ENCODE measurements around the gene DAAM1.

The DAAM1 gene

GRCh38 chr14:59376686-59377085, 188.2 kb downstream of the DAAM1 start:
- DNase-seq: no peak

GRCh38 chr14:59377491-59377890, 189.0 kb downstream of the DAAM1 start:
- DNase-seq: no peak

- DNase-seq: no peak
These were observed 189.6 kb downstream of the DAAM1 start for GRCh38 chr14:59377991-59378601.

DNA sequence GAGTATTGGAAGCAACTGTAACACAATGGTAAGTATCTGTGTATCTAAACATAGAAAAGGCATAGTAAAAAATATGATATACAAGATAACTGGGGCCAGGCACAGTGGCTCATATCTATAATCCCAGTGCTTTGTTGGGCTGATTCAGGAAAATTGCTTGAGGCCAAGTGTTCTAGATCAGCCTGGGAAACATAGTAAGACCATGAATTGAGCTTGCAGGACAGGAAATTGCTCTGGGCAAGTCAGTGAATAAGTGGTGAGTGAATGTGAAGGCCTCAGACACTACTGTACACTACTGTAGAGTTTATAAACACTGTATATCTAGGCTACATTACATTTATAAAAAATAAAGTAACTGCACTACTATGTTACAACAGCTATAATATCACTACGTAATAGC, 201.5 kb downstream of the DAAM1 start:
- no peak for DNase-seq

GRCh38 chr14:59391388-59391787, 202.9 kb downstream of the DAAM1 start:
- DNase-seq: no peak

GRCh38 chr14:59394268-59394667, 205.8 kb downstream of the DAAM1 start:
- no peak for DNase-seq

DNA sequence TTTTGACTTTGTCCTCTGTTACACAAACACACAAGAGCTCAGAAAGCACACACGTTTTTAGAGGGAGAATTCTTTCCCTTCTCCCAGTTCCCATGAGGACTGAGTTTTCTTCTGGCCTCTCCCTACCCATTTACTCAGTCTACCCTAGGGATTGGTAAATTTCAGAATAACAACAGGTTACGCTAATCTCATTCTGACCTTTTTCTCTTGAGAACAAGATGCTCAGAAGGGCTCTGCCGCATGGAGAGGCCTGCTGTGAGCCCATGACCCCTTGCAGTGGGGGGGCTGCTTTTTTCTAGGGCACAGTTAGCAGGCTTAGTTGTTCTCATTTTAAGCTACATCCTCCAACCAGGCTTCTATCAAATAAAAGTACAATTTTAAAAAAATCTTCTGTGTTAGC, 207.2 kb downstream of the DAAM1 start:
- DNase-seq: no peak

DNA sequence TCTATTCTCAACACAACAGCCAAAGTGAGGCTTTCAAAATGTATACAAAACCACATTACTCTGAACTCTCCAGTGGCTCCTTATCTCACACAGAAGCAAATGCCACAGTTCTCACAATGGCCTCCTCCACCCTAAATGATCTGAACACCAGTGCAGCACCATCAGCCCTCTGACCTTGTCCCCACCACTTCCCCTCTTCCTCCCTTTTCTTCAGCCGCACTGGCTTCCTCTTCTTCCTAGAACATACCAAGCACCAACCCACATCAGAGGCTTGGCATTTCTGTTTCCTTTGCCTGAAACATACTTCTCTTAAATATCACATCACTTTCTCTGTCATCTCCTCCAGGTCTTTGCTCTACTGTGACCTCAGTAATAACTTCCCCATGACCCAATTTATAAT, 210.4 kb downstream of the DAAM1 start:
- peak; percentile 6 for DNase-seq

- no peak for DNase-seq
These were observed 218.2 kb downstream of the DAAM1 start for GRCh38 chr14:59406454-59407245.

- DNase-seq: no peak
These were observed 219.0 kb downstream of the DAAM1 start for GRCh38 chr14:59407246-59408010.

DNA sequence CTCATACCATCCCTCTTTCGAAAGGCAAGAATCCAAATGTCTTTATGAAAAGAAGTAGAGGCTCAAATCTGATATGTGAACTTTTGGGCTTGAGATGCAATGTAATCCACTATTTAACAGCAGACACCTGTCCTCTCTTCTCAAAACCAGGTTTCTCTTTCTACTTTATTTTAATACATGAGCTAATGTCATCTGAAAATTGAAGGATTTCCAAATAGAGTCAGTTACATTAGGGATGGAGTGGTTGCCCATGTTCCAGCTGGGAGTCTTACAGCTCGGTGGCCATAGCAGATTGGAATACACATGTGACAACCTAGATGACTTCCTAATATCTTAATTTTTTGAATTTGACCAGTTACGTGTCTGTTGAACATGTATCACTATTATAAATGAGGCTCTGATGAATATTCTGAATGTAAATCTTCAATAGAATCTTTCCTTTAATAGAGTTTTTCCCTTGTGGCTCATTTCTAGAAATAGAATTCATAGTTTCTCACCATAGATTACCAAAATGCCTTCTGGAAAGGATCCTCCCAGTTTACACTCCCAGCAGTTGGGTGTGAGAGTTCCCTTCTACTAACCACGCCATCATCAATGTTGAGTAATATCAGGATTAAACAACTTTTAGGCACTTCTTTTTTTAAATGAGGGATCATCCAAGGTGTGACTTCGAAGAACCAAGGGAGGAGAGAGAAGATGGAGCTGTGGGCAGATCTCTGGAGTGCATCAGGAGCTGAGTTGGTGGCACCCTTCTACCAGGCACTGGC, 227.6 kb downstream of the DAAM1 start:
- no peak for DNase-seq

DNA sequence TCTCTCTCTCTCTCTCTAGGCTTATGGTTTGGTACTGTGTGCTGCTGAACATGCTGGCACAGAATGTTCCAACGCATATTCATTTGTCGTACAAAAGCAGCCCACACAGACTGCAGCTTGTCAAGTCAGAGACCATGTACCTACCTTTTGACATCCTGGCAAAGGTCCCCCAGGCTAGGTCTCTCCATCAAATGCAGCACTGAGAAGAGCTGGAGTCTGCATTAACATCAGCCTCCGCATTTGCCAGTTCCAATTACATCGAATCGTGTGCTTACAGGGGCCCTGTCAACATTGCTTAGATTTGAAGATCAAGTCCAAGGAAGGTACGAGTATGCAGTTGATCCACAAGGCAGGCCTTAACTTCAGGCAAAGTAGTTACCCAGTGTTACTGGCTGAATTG, 228.8 kb downstream of the DAAM1 start:
- no peak for DNase-seq

GRCh38 chr14:59419303-59419702, 230.8 kb downstream of the DAAM1 start:
- DNase-seq: no peak
